Keratinocyte (primary cell): ENCODE results near the gene APRT. TPM values are rescaled to one million over a fixed set of nuclear protein-coding genes. Genes with fewer than 3 reads are reported as not detected.

ENCODE experiments used
- DNase-seq: peaks from one replicate; pipeline ENCODE4 v3.0.0-alpha.2; 2011; ENCODE audit warnings: low read depth, missing footprints, low spot score
- FAIRE-seq: peaks from 2 replicates; lab custom pipeline; 2011; peaks lifted over from hg19 to GRCh38; lab: Jason Lieb, UNC
- H2AFZ ChIP-seq: 2 replicates; pipeline ENCODE4 v1.6.0; 2012; ENCODE audit warnings: low read length, control low read depth, inconsistent platforms; ENCODE audit not compliant: control insufficient read depth
- H3K27ac ChIP-seq: 2 replicates; pipeline ENCODE4 v1.5.1; 2011; ENCODE audit warnings: low read length; ENCODE audit not compliant: control insufficient read depth, insufficient read depth
- H3K27me3 ChIP-seq: 3 replicates; pipeline ENCODE4 v1.6.0; 2011; ENCODE audit warnings: low read length; ENCODE audit not compliant: control insufficient read depth, insufficient read depth; ENCODE audit errors: extremely low read depth
- H3K36me3 ChIP-seq, 2 experiments: 2 replicates in 1 of 2; 3 replicates in 1 of 2; pipeline ENCODE4 v1.5.1; 2011; ENCODE audit warnings: low read length in 2 of 2, mild to moderate bottlenecking in 1 of 2; ENCODE audit not compliant: control insufficient read depth in 2 of 2, insufficient read depth in 2 of 2; ENCODE audit errors: extremely low read depth in 1 of 2
- H3K4me1 ChIP-seq: 3 replicates; pipeline ENCODE4 v1.5.1; 2011; ENCODE audit warnings: low read length; ENCODE audit not compliant: control insufficient read depth, insufficient read depth; ENCODE audit errors: extremely low read depth
- H3K4me2 ChIP-seq: 3 replicates; pipeline ENCODE4 v1.6.0; 2011; ENCODE audit warnings: low read depth, low read length; ENCODE audit not compliant: control insufficient read depth, insufficient read depth; ENCODE audit errors: extremely low read depth
- H3K4me3 ChIP-seq, 3 experiments: fragments of 200-600 bp in 1 of 3; sonication (generic) in 1 of 3; 2 replicates in 2 of 3; 3 replicates in 1 of 3; pipeline ENCODE4 v1.5.1; 2011 to 2016; ENCODE audit warnings: low read length in 3 of 3, mild to moderate bottlenecking in 3 of 3, control low read depth in 2 of 3, inconsistent platforms in 1 of 3, low read depth in 1 of 3, mixed read lengths in 1 of 3, mixed run types in 1 of 3, moderate library complexity in 1 of 3; ENCODE audit not compliant: control insufficient read depth in 2 of 3, insufficient read depth in 2 of 3; ENCODE audit errors: extremely low read depth in 1 of 3
- H3K79me2 ChIP-seq: 2 replicates; pipeline ENCODE4 v1.6.0; 2012; ENCODE audit warnings: low read length; ENCODE audit not compliant: control insufficient read depth, insufficient read depth
- H3K9ac ChIP-seq: 3 replicates; pipeline ENCODE4 v1.6.0; 2011; ENCODE audit warnings: low read length; ENCODE audit not compliant: control insufficient read depth, insufficient read depth; ENCODE audit errors: extremely low read depth
- H3K9me1 ChIP-seq: 3 replicates; pipeline ENCODE4 v1.6.0; 2011; ENCODE audit warnings: low read length; ENCODE audit not compliant: control insufficient read depth, insufficient read depth; ENCODE audit errors: extremely low read depth
- H3K9me3 ChIP-seq: 2 replicates; pipeline ENCODE4 v1.5.1; 2012; ENCODE audit warnings: low read depth, low read length; ENCODE audit not compliant: control insufficient read depth
- H4K20me1 ChIP-seq: 3 replicates; pipeline ENCODE4 v1.6.0; 2011; ENCODE audit warnings: low read length; ENCODE audit not compliant: control insufficient read depth, insufficient read depth; ENCODE audit errors: extremely low read depth
- CTCF ChIP-seq, 3 experiments: IDR thresholded peaks in 1 of 3; conservative IDR thresholded peaks in 1 of 3; optimal IDR thresholded peaks in 1 of 3; 2 replicates in 2 of 3; 3 replicates in 1 of 3; pipeline versions ENCODE3 to v1.5.1; 2011; ENCODE audit warnings: low read length in 3 of 3, mild to moderate bottlenecking in 3 of 3, moderate library complexity in 2 of 3, control low read depth in 1 of 3, inconsistent platforms in 1 of 3; ENCODE audit not compliant: insufficient read depth in 2 of 3; ENCODE audit errors: extremely low read depth in 1 of 3
- EZH2 ChIP-seq: IDR thresholded peaks from one replicate; pipeline ENCODE4 v1.6.1; 2012; ENCODE audit warnings: inconsistent platforms, mild to moderate bottlenecking, low read length, moderate library complexity
- dilution Hi-C: fragments of 300-500 bp; cut with MboI; formaldehyde crosslinking; loops from one replicate; pipeline ENCODE4 v1.7.0; 2020; ENCODE audit warnings: low sequenced_read_pairs; ENCODE audit not compliant: extremely low pct_ligation_motif_present
- polyA plus RNA-seq, 5 experiments: library from polyadenylated mRNA; depleted of rRNA in 3 of 5; stranded (reverse) in 3 of 5; stranded (forward) in 1 of 5; unstranded in 1 of 5; fragments of >200 nt; gene quantifications; 1 replicate in 1 of 5; 2 replicates in 3 of 5; 3 replicates in 1 of 5; pipeline versions ENCODE4 v1.2.1 to v1.2.3, GENCODE V29; 2011 to 2012; ENCODE audit warnings: missing spikeins in 2 of 5, low read depth in 1 of 5, low replicate concordance in 1 of 5

APRT gene
- polyA plus RNA-seq, 1 donor (not counting 4 experiments of a cell fraction or from before 2014, with no cell fraction given), result 106 TPM

- Histone ChIP-seq H3K4me3 (no peak overlapping the region), H2AFZ (no peak overlapping the region), H3K27me3 (peaks cover 18% of the 10 kb centered on the region), H3K27ac (no peak overlapping the region), H3K9ac (no peak overlapping the region), H4K20me1 (no peaks in the 10 kb centered on the region), H3K9me3 (no peaks in the 10 kb centered on the region), H3K4me1 (no peaks in the 10 kb centered on the region), H3K36me3 (no peaks in the 10 kb centered on the region), H3K4me2 (no peak overlapping the region), H3K79me2 (no peaks in the 10 kb centered on the region), H3K9me1 (no peaks in the 10 kb centered on the region)
- no peak for FAIRE-seq
- TF ChIP-seq CTCF (optimal IDR thresholded peaks at IDR 0.05 in 1 of 3, IDR thresholded peaks at IDR 0.05 in 1 of 3, conservative IDR thresholded peaks at IDR 0.05 in 1 of 3; ENCODE audit: extremely low read depth in 1 of 3, insufficient read depth in 2 of 3, low read length in 3 of 3), result no peak
- no peak for TF ChIP-seq EZH2
- dilution Hi-C loops, result no loop called here
- DNase-seq, result no peak
Measured at GRCh38 chr16:88796278-88796677, 15.4 kb downstream of the APRT start.

- Histone ChIP-seq H3K27me3 (peaks cover 25% of the 10 kb centered on the region), H3K79me2 (no peaks in the 10 kb centered on the region), H3K9me3 (no peaks in the 10 kb centered on the region), H3K9ac (no peak overlapping the region), H3K4me1 (no peaks in the 10 kb centered on the region), H3K4me2 (no peak overlapping the region), H3K27ac (no peak overlapping the region), H2AFZ (no peak overlapping the region), H3K9me1 (no peaks in the 10 kb centered on the region), H4K20me1 (no peaks in the 10 kb centered on the region), H3K36me3 (no peaks in the 10 kb centered on the region), H3K4me3 (no peak overlapping the region)
- no peak for FAIRE-seq
- DNase-seq, result no peak
- dilution Hi-C loops, result no loop called here
- TF ChIP-seq CTCF (optimal IDR thresholded peaks at IDR 0.05 in 1 of 3, IDR thresholded peaks at IDR 0.05 in 1 of 3, conservative IDR thresholded peaks at IDR 0.05 in 1 of 3; ENCODE audit: extremely low read depth in 1 of 3, insufficient read depth in 2 of 3, low read length in 3 of 3) (no peak), EZH2 (no peak)
Measured at GRCh38 chr16:88793251-88793954, 18.3 kb downstream of the APRT start.
